ENCODE measurements around the gene TIE1.

The TIE1 gene

GRCh38 chr1:43312663-43313515 is 12.1 kb downstream of the TIE1 start:
- no peak for DNase-seq

- no peak for DNase-seq
These were observed 13.0 kb downstream of the TIE1 start for GRCh38 chr1:43313771-43314170.

GRCh38 chr1:43314233-43314632 is 13.5 kb downstream of the TIE1 start:
- no peak for DNase-seq

- DNase-seq: no peak
These were observed 14.7 kb downstream of the TIE1 start for GRCh38 chr1:43315481-43315880.

GRCh38 chr1:43315963-43316737 is 15.4 kb downstream of the TIE1 start:
- no peak for DNase-seq

GRCh38 chr1:43316738-43317520 is 16.1 kb downstream of the TIE1 start:
- DNase-seq: no peak

- DNase-seq: no peak
These were observed 17.2 kb downstream of the TIE1 start for GRCh38 chr1:43317817-43318471.

- DNase-seq: no peak
These were observed 18.0 kb downstream of the TIE1 start for GRCh38 chr1:43318831-43319230.

GRCh38 chr1:43319288-43319687 is 18.5 kb downstream of the TIE1 start:
- no peak for DNase-seq

- no peak for DNase-seq
These were observed 19.0 kb downstream of the TIE1 start for GRCh38 chr1:43319766-43320165.

- DNase-seq: no peak
These were observed 20.6 kb downstream of the TIE1 start for GRCh38 chr1:43321331-43321891.

- DNase-seq: no peak
These were observed 21.7 kb downstream of the TIE1 start for GRCh38 chr1:43322506-43322905.

GRCh38 chr1:43324810-43325209 is 24.0 kb downstream of the TIE1 start:
- no peak for DNase-seq

GRCh38 chr1:43325381-43325780 is 24.6 kb downstream of the TIE1 start:
- no peak for DNase-seq

GRCh38 chr1:43327549-43328292 is 26.9 kb downstream of the TIE1 start:
- no peak for DNase-seq

- DNase-seq: peak; percentile 49 to 52
These were observed 29.4 kb downstream of the TIE1 start for GRCh38 chr1:43329995-43330751.

GRCh38 chr1:43331688-43332087 is 30.9 kb downstream of the TIE1 start:
- DNase-seq: no peak

- DNase-seq: no peak
These were observed 33.8 kb downstream of the TIE1 start for GRCh38 chr1:43334453-43335205.

GRCh38 chr1:43337588-43337987 is 36.8 kb downstream of the TIE1 start, which contains the start of gene MPL:
Gene MPL (plus strand): TSS chr1:43337818. CDS start chr1:43337849, 31 bp downstream.
- DNase-seq: no peak

GRCh38 chr1:43338001-43338400 is 37.2 kb downstream of the TIE1 start:
- no peak for DNase-seq

All from stimulated activated CD4-positive, alpha-beta T cell treated with anti-CD3 and anti-CD28 coated beads, Interleukin-2, amount 100 ng/mL, for 48 hours (primary cell).